Endothelial cell of umbilical vein (primary cell): Measurements from ENCODE around the gene PSMB7. TPM values are rescaled to one million over a fixed set of nuclear protein-coding genes. Genes with fewer than 3 reads are reported as not detected.

Experiments
- BruUV-seq: library from RNA; stranded (reverse); fragments of 400-500 nt; replicated peaks from 2 replicates; lab custom pipeline; 2021; lab: Mats Ljungman, UMichigan
- CTCF ChIA-PET: fragments of 300-600, 350-600 bp; sonication (Branson Sonifier 250); formaldehyde crosslinking; loops from one replicate; lab custom pipeline; 2021; ENCODE audit warnings: antibody characterized with exemption, inconsistent platforms; lab: Charles Lee
- POLR2A ChIA-PET: fragments of 300-600, 350-600 bp; sonication (Branson Sonifier 250); formaldehyde crosslinking; loops from one replicate; lab custom pipeline; 2021; ENCODE audit warnings: antibody characterized with exemption, inconsistent platforms; lab: Charles Lee
- DNase-seq: peaks from one replicate; pipeline ENCODE4 v3.0.0-alpha.2; 2011; ENCODE audit warnings: low read depth, low spot score
- FAIRE-seq: peaks from 2 replicates; lab custom pipeline; 2011; peaks lifted over from hg19 to GRCh38; lab: Jason Lieb, UNC
- H2AFZ ChIP-seq: 2 replicates; pipeline ENCODE4 v1.6.0; 2012; ENCODE audit warnings: low read depth, low read length, control low read depth, inconsistent platforms
- H3K27ac ChIP-seq: 2 replicates; pipeline ENCODE4 v1.5.1; 2011; ENCODE audit warnings: low read depth, mild to moderate bottlenecking, control low read depth, low read length, moderate library complexity; ENCODE audit not compliant: insufficient read depth
- H3K27me3 ChIP-seq, 2 experiments: 2 replicates each; pipeline versions ENCODE4 v1.6.0 to v1.6.1; 2011; ENCODE audit warnings: low read length in 2 of 2, mixed read lengths in 1 of 2; ENCODE audit not compliant: control insufficient read depth in 2 of 2, insufficient read depth in 2 of 2
- H3K36me3 ChIP-seq, 2 experiments: 2 replicates in 1 of 2; 3 replicates in 1 of 2; pipeline ENCODE4 v1.5.1; 2011; ENCODE audit warnings: low read length in 2 of 2, mild to moderate bottlenecking in 1 of 2, moderate library complexity in 1 of 2; ENCODE audit not compliant: control insufficient read depth in 2 of 2, insufficient read depth in 2 of 2; ENCODE audit errors: extremely low read depth in 1 of 2
- H3K4me1 ChIP-seq: 3 replicates; pipeline ENCODE4 v1.5.1; 2011; ENCODE audit warnings: mild to moderate bottlenecking, low read length; ENCODE audit not compliant: control insufficient read depth, insufficient read depth; ENCODE audit errors: extremely low read depth
- H3K4me2 ChIP-seq: 2 replicates; pipeline ENCODE4 v1.6.1; 2011; ENCODE audit warnings: low read length, control low read depth, mixed read lengths; ENCODE audit not compliant: insufficient read depth
- H3K4me3 ChIP-seq, 3 experiments: fragments of 200-600 bp in 1 of 3; sonication (generic), shearing (Covaris generic) in 1 of 3; replicated peaks in 1 of 3; 2 replicates each; pipeline ENCODE4 v1.5.1; 2011 to 2016; ENCODE audit warnings: control low read depth in 3 of 3, low read length in 3 of 3, mild to moderate bottlenecking in 2 of 3, inconsistent platforms in 1 of 3, low read depth in 1 of 3, moderate library complexity in 1 of 3; ENCODE audit not compliant: insufficient read depth in 1 of 3
- H3K79me2 ChIP-seq: 2 replicates; pipeline ENCODE4 v1.6.0; 2012; ENCODE audit warnings: low read length, inconsistent platforms; ENCODE audit not compliant: control insufficient read depth, insufficient read depth
- H3K9ac ChIP-seq: replicated peaks from 2 replicates; pipeline ENCODE3; 2011; ENCODE audit warnings: low read length, control low read depth; ENCODE audit not compliant: insufficient read depth; ENCODE audit errors: extremely low read depth
- H3K9me1 ChIP-seq: replicated peaks from 3 replicates; pipeline ENCODE4 v1.6.0; 2011; ENCODE audit warnings: mild to moderate bottlenecking, low read length; ENCODE audit not compliant: control insufficient read depth, insufficient read depth; ENCODE audit errors: extremely low read depth
- H3K9me3 ChIP-seq: replicated peaks from 2 replicates; pipeline ENCODE4 v1.5.1; 2012; ENCODE audit warnings: low read length, inconsistent platforms; ENCODE audit not compliant: control insufficient read depth, insufficient read depth
- H4K20me1 ChIP-seq: replicated peaks from 2 replicates; pipeline ENCODE3; 2011; ENCODE audit warnings: mild to moderate bottlenecking, low read length; ENCODE audit not compliant: control insufficient read depth, insufficient read depth; ENCODE audit errors: extremely low read depth
- EZH2 ChIP-seq: IDR thresholded peaks from 2 replicates; pipeline ENCODE4 v1.6.1; 2012; ENCODE audit warnings: borderline replicate concordance, low read depth, mild to moderate bottlenecking, moderate library complexity, low read length, inconsistent platforms; ENCODE audit not compliant: severe bottlenecking
- FOS ChIP-seq: IDR thresholded peaks from 2 replicates; pipeline ENCODE4 v1.6.1; 2011; ENCODE audit warnings: mild to moderate bottlenecking, low read length, moderate library complexity, borderline replicate concordance; ENCODE audit not compliant: insufficient read depth
- GATA2 ChIP-seq: IDR thresholded peaks from 2 replicates; pipeline ENCODE4 v1.7.0; 2011; ENCODE audit warnings: low read depth, mild to moderate bottlenecking, moderate library complexity, mixed read lengths, low read length; ENCODE audit not compliant: insufficient read length, insufficient read depth
- JUN ChIP-seq: IDR thresholded peaks from 2 replicates; pipeline ENCODE4 v1.6.1; 2011; ENCODE audit warnings: borderline replicate concordance, low read depth; ENCODE audit not compliant: insufficient read length, insufficient read depth
- MYC ChIP-seq: IDR thresholded peaks from one replicate; pipeline ENCODE4 v1.6.1; 2011; ENCODE audit warnings: mild to moderate bottlenecking, low read depth, low read length
- POLR2A ChIP-seq: IDR thresholded peaks from 2 replicates; pipeline ENCODE4 v1.6.1; 2012; ENCODE audit warnings: low read depth, mild to moderate bottlenecking, control low read depth, low read length
- POLR2AphosphoS5 ChIP-seq: IDR thresholded peaks from 2 replicates; pipeline ENCODE4 v1.6.1; 2012; ENCODE audit warnings: low read depth, mild to moderate bottlenecking, control low read depth, low read length, moderate library complexity; ENCODE audit not compliant: insufficient read depth
- dilution Hi-C: fragments of 300-500 bp; cut with MboI; formaldehyde crosslinking; loops from one replicate; pipeline ENCODE4 v1.15.0; 2019; ENCODE audit warnings: low sequenced_read_pairs; ENCODE audit not compliant: extremely low pct_ligation_motif_present
- intact Hi-C: fragments of 100-400 bp; cut with micrococcal nuclease; formaldehyde crosslinking; loops from one replicate; pipeline ENCODE4 v1.10.0; 2022
- polyA plus RNA-seq, 4 experiments: library from polyadenylated mRNA; depleted of rRNA in 3 of 4; stranded (reverse) in 3 of 4; unstranded in 1 of 4; fragments of >200 nt; gene quantifications; 2 replicates each; pipeline versions ENCODE4 v1.2.1 to v1.2.3, GENCODE V29; 2011 to 2012; ENCODE audit warnings: missing spikeins in 1 of 4
- total RNA-seq: library from RNA; stranded (reverse); gene quantifications from 2 replicates; pipeline ENCODE4 v1.2.3, GENCODE V29; 2021
- TF ChIP-seq, protein P1 (sequence below), 2 donors: IDR thresholded peaks; 1 replicate in 1 of 2; 2 replicates in 1 of 2; pipeline ENCODE4 v1.5.1; 2011; ENCODE audit warnings: low read length in 2 of 2, mild to moderate bottlenecking in 2 of 2, moderate library complexity in 2 of 2, control low read depth in 1 of 2, inconsistent platforms in 1 of 2, low read depth in 1 of 2; ENCODE audit not compliant: insufficient read depth in 1 of 2; ENCODE audit errors: extremely low read depth in 1 of 2
- TF ChIP-seq, protein P2 (sequence below): IDR thresholded peaks from 2 replicates; pipeline ENCODE4 v1.6.1; 2011; ENCODE audit not compliant: insufficient read depth, insufficient read length

The PSMB7 gene
- total and polyA plus RNA-seq, 2 donors (not counting 3 experiments of a cell fraction or from before 2014, with no cell fraction given) = 227 to 366 TPM

DNA sequence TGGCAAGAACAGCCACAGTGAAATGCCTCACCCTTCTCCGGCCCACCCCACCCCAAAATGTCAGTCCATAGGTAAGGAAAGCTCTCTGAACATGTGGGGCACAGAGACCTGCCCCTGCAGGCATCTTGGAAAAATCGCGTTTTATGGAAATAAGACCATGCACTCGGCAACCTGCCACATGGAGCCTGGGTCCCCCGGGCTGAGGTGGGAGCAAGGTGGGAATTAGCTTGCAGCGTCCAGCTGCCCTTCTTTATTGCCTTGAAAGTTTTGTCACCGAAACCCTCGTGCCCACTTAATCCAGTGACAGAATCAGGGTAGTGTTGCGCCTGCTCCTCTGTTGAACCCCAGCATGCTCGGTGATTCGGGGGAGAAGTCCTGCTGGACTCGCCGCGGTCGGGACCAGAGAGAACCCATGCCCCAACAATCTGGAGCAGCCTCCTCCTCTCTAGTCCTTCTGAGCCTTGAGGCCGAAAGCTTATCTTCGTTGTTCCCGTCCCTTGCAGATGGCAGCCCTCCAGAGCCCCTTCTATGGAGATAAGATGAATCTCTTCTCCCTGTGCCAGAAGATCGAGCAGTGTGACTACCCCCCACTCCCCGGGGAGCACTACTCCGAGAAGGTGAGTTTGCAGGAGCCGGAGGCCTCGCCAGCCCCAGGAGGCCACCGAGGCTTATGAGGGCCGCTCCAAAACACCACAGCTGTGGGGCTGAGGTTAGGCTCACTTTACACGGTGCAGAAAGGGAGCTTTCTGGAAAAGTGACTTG, 67.9 kb downstream of the PSMB7 start:
- CTCF ChIA-PET = interaction anchor here (1.5 kb wide), 1 partner anchor 215 kb away, joined by 3 read pairs; no protein-coding TSS in a partner anchor
- no peak overlapping the region for H2AFZ ChIP-seq
- POLR2A ChIA-PET = no interaction called here

DNA sequence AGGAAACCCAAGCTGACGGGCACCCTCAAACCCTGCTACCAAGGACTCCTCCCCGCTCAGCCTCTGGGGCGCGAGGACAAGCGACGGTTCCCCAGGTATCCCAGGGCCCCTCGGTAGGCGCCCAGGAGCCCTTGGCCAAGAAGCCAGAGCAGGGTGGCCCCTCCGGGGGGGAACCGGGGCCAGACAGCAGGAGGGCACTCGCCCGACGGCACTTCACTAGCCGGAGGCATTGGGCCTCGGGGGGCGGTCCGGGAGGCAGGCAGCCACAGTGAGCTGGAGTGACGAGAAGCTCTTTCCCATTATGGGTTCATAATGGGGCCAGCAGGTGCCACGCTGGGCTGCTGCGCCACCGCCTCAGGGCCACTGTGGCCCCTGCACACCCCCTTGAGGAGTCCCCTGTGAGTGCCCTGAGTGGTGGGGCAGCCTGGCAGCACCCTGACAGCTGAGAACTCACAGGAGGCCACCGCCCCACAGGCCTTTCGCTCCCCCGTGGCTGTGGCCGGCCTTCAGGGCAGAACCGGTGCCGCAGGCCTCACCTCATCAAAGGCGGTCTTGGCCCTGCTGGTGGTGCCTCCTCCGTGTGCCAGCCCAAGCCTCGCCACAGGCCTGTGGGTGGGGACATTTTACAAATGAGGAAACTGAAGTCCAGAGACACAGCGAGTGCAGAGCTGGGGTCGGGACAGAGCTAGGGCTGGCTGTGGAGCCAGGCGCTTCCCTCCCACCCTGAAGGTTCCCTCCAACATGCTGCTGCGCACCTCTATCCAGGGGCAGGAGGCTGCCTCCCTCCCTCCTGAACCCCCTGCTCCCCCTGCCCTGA, 68.7 kb downstream of the PSMB7 start:
- Histone ChIP-seq H3K36me3 (peaks cover 3 to 60% of the 10 kb centered on the region in 2 experiments), H3K27ac (no peak overlapping the region), H3K9me3 (no peaks in the 10 kb centered on the region), H3K27me3 (no peaks in the 10 kb centered on the region), H4K20me1 (no peaks in the 10 kb centered on the region), H3K9ac (no peak overlapping the region), H3K4me2 (no peak overlapping the region), H3K4me3 (no peak overlapping the region), H3K4me1 (no peaks in the 10 kb centered on the region), H3K9me1 (no peaks in the 10 kb centered on the region), H2AFZ (no peak overlapping the region), H3K79me2 (no peaks in the 10 kb centered on the region)
- no peak for DNase-seq
- ChIA-PET POLR2A (no interaction called here), CTCF (interaction anchor here (1.5 kb wide), 1 partner anchor 214 kb away, joined by 3 read pairs; no protein-coding TSS in a partner anchor)
- intact Hi-C loops (no loop called here), dilution Hi-C loops (no loop called here)
- TF ChIP-seq EZH2 (no peak), FOS (no peak), POLR2AphosphoS5 (peak; percentile 28), POLR2A (no peak), GATA2 (no peak), MYC (no peak), JUN (no peak)
- TF ChIP-seq, protein P1, sequence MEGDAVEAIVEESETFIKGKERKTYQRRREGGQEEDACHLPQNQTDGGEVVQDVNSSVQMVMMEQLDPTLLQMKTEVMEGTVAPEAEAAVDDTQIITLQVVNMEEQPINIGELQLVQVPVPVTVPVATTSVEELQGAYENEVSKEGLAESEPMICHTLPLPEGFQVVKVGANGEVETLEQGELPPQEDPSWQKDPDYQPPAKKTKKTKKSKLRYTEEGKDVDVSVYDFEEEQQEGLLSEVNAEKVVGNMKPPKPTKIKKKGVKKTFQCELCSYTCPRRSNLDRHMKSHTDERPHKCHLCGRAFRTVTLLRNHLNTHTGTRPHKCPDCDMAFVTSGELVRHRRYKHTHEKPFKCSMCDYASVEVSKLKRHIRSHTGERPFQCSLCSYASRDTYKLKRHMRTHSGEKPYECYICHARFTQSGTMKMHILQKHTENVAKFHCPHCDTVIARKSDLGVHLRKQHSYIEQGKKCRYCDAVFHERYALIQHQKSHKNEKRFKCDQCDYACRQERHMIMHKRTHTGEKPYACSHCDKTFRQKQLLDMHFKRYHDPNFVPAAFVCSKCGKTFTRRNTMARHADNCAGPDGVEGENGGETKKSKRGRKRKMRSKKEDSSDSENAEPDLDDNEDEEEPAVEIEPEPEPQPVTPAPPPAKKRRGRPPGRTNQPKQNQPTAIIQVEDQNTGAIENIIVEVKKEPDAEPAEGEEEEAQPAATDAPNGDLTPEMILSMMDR (IDR thresholded peaks at IDR 0.05; ENCODE audit: extremely low read depth in 1 of 2, insufficient read depth in 1 of 2, low read depth in 1 of 2, low read length in 2 of 2) = no peak
- TF ChIP-seq, protein P2, sequence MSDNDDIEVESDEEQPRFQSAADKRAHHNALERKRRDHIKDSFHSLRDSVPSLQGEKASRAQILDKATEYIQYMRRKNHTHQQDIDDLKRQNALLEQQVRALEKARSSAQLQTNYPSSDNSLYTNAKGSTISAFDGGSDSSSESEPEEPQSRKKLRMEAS = no peak
- FAIRE-seq = no peak
- no TSS peak for BruUV-seq

More for the DNA sequence above, 67.9 kb downstream of the PSMB7 start:
- no peaks in the 10 kb centered on the region for H3K27me3 ChIP-seq
- H3K4me1 ChIP-seq = no peaks in the 10 kb centered on the region
- FAIRE-seq (no peak), DNase-seq (no peak)
- no peaks in the 10 kb centered on the region for H3K9me3 ChIP-seq
- TF ChIP-seq POLR2AphosphoS5 (peak; percentile 18), FOS (no peak)
- no peak overlapping the region for H3K27ac ChIP-seq
- H3K79me2 ChIP-seq = no peaks in the 10 kb centered on the region
- no peak overlapping the region for H3K9ac ChIP-seq
- no peaks in the 10 kb centered on the region for H4K20me1 ChIP-seq
- intact Hi-C loops = no loop called here
- no TSS peak for BruUV-seq
- dilution Hi-C loops = no loop called here
- H3K36me3 ChIP-seq = peaks cover 7 to 56% of the 10 kb centered on the region in 2 experiments
- no peak overlapping the region for H3K4me2 ChIP-seq
- no peaks in the 10 kb centered on the region for H3K9me1 ChIP-seq
- H3K4me3 ChIP-seq = no peak overlapping the region
